ENCODE results near the gene WDR93.

DNA sequence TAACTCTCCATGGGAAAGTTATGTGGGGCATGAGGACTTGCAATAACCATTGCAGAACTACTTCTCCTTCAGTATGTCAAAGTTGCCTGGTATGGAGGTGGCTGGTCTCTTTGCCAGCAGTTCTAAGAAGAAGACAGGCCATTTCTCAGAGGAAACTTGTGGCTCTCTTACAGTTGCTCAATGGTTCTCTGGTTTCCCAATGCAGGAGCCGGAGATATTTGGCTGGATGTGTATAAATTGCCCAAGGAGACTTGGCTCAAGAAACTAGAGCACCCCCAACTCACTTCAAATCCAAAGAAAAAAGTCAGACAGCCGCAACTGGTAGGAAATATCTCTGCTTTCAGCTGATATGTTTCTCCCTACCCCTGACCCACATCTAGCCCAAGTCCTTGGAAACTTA, 24.2 kb downstream of the WDR93 start:
- TF ChIP-seq, protein P1, sequence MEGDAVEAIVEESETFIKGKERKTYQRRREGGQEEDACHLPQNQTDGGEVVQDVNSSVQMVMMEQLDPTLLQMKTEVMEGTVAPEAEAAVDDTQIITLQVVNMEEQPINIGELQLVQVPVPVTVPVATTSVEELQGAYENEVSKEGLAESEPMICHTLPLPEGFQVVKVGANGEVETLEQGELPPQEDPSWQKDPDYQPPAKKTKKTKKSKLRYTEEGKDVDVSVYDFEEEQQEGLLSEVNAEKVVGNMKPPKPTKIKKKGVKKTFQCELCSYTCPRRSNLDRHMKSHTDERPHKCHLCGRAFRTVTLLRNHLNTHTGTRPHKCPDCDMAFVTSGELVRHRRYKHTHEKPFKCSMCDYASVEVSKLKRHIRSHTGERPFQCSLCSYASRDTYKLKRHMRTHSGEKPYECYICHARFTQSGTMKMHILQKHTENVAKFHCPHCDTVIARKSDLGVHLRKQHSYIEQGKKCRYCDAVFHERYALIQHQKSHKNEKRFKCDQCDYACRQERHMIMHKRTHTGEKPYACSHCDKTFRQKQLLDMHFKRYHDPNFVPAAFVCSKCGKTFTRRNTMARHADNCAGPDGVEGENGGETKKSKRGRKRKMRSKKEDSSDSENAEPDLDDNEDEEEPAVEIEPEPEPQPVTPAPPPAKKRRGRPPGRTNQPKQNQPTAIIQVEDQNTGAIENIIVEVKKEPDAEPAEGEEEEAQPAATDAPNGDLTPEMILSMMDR (IDR thresholded peaks at IDR 0.05), result no peak
- no peak for TF ChIP-seq POLR2A (IDR thresholded peaks at IDR 0.05)

Data from vagina (tissue), 2 donors.